Mesothelial cell of epicardium (in vitro differentiated cells): ENCODE measurements around the gene PRKAA2. TPM values are rescaled to one million over a fixed set of nuclear protein-coding genes. Genes with fewer than 3 reads are reported as not detected.

Experiments used
- DNase-seq, 2 experiments: peaks; one replicate each; pipeline ENCODE4 v3.0.0; 2021; ENCODE audit warnings: low spot score in 2 of 2; ENCODE audit not compliant: unreplicated experiment in 2 of 2
- H3K27ac Mint-ChIP-seq: 2 replicates; pipeline ENCODE4 v1.8.0; 2021; ENCODE audit warnings: mixed read lengths
- H3K27me3 Mint-ChIP-seq: 2 replicates; pipeline ENCODE4 v1.8.0; 2021; ENCODE audit warnings: low read depth, mixed read lengths
- H3K36me3 Mint-ChIP-seq: 2 replicates; pipeline ENCODE4 v1.8.0; 2021; ENCODE audit warnings: mixed read lengths
- H3K4me1 Mint-ChIP-seq: 2 replicates; pipeline ENCODE4 v1.8.0; 2021; ENCODE audit warnings: mixed read lengths
- H3K4me3 Mint-ChIP-seq: 2 replicates; pipeline ENCODE4 v1.8.0; 2021; ENCODE audit warnings: mild to moderate bottlenecking, moderate library complexity, mixed read lengths
- H3K9me3 Mint-ChIP-seq: 2 replicates; pipeline ENCODE4 v1.8.0; 2021; ENCODE audit warnings: mixed read lengths
- CTCF ChIP-seq: fragments of 200-600 bp; sonication (generic); IDR thresholded peaks from one replicate; pipeline ENCODE4 v1.5.0; 2021; ENCODE audit warnings: antibody characterized with exemption; ENCODE audit not compliant: unreplicated experiment
- total RNA-seq: library from RNA; stranded (reverse); gene quantifications from 3 replicates; pipeline ENCODE4 v1.2.1, GENCODE V29; 2021

Gene PRKAA2
- total RNA-seq, 1 donor from 2014 or later, result 5.3 TPM

- no peaks in the 10 kb centered on the region for H3K36me3 Mint-ChIP-seq
- no peaks in the 10 kb centered on the region for H3K9me3 Mint-ChIP-seq
- H3K27ac Mint-ChIP-seq, result no peak overlapping the region
- TF ChIP-seq CTCF, result no peak
- no peaks in the 10 kb centered on the region for H3K27me3 Mint-ChIP-seq
- no peaks in the 10 kb centered on the region for H3K4me1 Mint-ChIP-seq
- DNase-seq, result no peak
- H3K4me3 Mint-ChIP-seq, result no peak overlapping the region
Measured at GRCh38 chr1:56671542-56671941, 26.4 kb downstream of the PRKAA2 start.

- Mint-ChIP-seq H3K27ac (no peak overlapping the region), H3K9me3 (no peaks in the 10 kb centered on the region), H3K36me3 (no peaks in the 10 kb centered on the region), H3K4me1 (no peaks in the 10 kb centered on the region), H3K27me3 (no peaks in the 10 kb centered on the region), H3K4me3 (no peak overlapping the region)
- no peak for TF ChIP-seq CTCF
- no peak for DNase-seq
Measured at GRCh38 chr1:56672579-56672978, 27.5 kb downstream of the PRKAA2 start.

- no peak for TF ChIP-seq CTCF
- Mint-ChIP-seq H3K4me3 (no peak overlapping the region), H3K27ac (no peak overlapping the region), H3K9me3 (no peaks in the 10 kb centered on the region), H3K36me3 (peaks cover 15% of the 10 kb centered on the region), H3K27me3 (no peaks in the 10 kb centered on the region), H3K4me1 (no peaks in the 10 kb centered on the region)
- DNase-seq, result no peak
Measured at GRCh38 chr1:56675763-56676162, 30.6 kb downstream of the PRKAA2 start.

GRCh38 chr1:56676571-56677035 is 31.5 kb downstream of the PRKAA2 start:
- Mint-ChIP-seq H3K9me3 (no peaks in the 10 kb centered on the region), H3K36me3 (peaks cover 17% of the 10 kb centered on the region), H3K27me3 (no peaks in the 10 kb centered on the region), H3K4me3 (no peak overlapping the region), H3K27ac (no peak overlapping the region), H3K4me1 (no peaks in the 10 kb centered on the region)
- no peak for TF ChIP-seq CTCF
- no peak for DNase-seq

- peaks cover 3% of the 10 kb centered on the region for H3K4me1 Mint-ChIP-seq
Measured at GRCh38 chr1:56683569-56683968, 38.5 kb downstream of the PRKAA2 start.

More at GRCh38 chr1:56683569-56683968, 38.5 kb downstream of the PRKAA2 start:
- peaks cover 18% of the 10 kb centered on the region for H3K36me3 Mint-ChIP-seq
- H3K9me3 Mint-ChIP-seq, result no peaks in the 10 kb centered on the region
- no peak overlapping the region for H3K27ac Mint-ChIP-seq
- no peak for DNase-seq
- H3K27me3 Mint-ChIP-seq, result no peaks in the 10 kb centered on the region
- no peak for TF ChIP-seq CTCF
- H3K4me3 Mint-ChIP-seq, result no peak overlapping the region
